ENCODE measurements around the gene THAP9. TPM values are rescaled to one million over a fixed set of nuclear protein-coding genes. Genes with fewer than 3 reads are reported as not detected.

The THAP9 gene, protein sequence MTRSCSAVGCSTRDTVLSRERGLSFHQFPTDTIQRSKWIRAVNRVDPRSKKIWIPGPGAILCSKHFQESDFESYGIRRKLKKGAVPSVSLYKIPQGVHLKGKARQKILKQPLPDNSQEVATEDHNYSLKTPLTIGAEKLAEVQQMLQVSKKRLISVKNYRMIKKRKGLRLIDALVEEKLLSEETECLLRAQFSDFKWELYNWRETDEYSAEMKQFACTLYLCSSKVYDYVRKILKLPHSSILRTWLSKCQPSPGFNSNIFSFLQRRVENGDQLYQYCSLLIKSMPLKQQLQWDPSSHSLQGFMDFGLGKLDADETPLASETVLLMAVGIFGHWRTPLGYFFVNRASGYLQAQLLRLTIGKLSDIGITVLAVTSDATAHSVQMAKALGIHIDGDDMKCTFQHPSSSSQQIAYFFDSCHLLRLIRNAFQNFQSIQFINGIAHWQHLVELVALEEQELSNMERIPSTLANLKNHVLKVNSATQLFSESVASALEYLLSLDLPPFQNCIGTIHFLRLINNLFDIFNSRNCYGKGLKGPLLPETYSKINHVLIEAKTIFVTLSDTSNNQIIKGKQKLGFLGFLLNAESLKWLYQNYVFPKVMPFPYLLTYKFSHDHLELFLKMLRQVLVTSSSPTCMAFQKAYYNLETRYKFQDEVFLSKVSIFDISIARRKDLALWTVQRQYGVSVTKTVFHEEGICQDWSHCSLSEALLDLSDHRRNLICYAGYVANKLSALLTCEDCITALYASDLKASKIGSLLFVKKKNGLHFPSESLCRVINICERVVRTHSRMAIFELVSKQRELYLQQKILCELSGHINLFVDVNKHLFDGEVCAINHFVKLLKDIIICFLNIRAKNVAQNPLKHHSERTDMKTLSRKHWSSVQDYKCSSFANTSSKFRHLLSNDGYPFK
- total RNA-seq, result 2.1 and 3.2 TPM in 2 replicates

GRCh38 chr4:82900411-82901182 lies at the start of gene THAP9:
TSS of gene THAP9 (plus strand) at chr4:82900735. CDS start at chr4:82900803, 68 bp downstream.

GRCh38 chr4:82890901-82891706 lies 9.4 kb upstream of the THAP9 start, which contains the start of gene SEC31A:
TSS of gene SEC31A (minus strand) at chr4:82891153. CDS start at chr4:82881936, 9,217 bp downstream.

Other genes with a start within 250 kb of the THAP9 start
- gene SCD5, start 101.9 kb upstream of the THAP9 start, total RNA-seq, result 1.1 and 4.0 TPM in 2 replicates
- 259 and 288 TPM in 2 replicates for gene SEC31A, start 9.6 kb upstream of the THAP9 start, total RNA-seq
- gene LIN54, start 110.1 kb downstream of the THAP9 start, total RNA-seq, result 9.5 and 11.0 TPM in 2 replicates
- 114 and 122 TPM in 2 replicates for gene COPS4, start 134.4 kb downstream of the THAP9 start, total RNA-seq
- 2.5 and 2.6 TPM in 2 replicates for gene PLAC8, start 214.0 kb downstream of the THAP9 start, total RNA-seq

Data from myometrial cell (primary cell).